ENCODE data around the gene SLC8A1.

- TF ChIP-seq, protein P1, sequence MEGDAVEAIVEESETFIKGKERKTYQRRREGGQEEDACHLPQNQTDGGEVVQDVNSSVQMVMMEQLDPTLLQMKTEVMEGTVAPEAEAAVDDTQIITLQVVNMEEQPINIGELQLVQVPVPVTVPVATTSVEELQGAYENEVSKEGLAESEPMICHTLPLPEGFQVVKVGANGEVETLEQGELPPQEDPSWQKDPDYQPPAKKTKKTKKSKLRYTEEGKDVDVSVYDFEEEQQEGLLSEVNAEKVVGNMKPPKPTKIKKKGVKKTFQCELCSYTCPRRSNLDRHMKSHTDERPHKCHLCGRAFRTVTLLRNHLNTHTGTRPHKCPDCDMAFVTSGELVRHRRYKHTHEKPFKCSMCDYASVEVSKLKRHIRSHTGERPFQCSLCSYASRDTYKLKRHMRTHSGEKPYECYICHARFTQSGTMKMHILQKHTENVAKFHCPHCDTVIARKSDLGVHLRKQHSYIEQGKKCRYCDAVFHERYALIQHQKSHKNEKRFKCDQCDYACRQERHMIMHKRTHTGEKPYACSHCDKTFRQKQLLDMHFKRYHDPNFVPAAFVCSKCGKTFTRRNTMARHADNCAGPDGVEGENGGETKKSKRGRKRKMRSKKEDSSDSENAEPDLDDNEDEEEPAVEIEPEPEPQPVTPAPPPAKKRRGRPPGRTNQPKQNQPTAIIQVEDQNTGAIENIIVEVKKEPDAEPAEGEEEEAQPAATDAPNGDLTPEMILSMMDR (conservative IDR thresholded peaks at IDR 0.05 in 1 of 2, IDR thresholded peaks at IDR 0.05 in 1 of 2; ENCODE audit: low read depth in 1 of 2, low read length in 2 of 2) = no peak
- no peak for TF ChIP-seq EZH2 (IDR thresholded peaks at IDR 0.05; ENCODE audit: low read length, missing control alignments)
These were observed 282.5 kb downstream of the SLC8A1 start for GRCh38 chr2:40169430-40169829.
